Trophoblast cell (in vitro differentiated cells and primary cell): ENCODE data around the gene AMACR.

Experiments
- DNase-seq, 2 donors: peaks; one replicate each; pipeline ENCODE4 v3.0.0-alpha.2; 2016
- H2AFZ ChIP-seq: 2 replicates; pipeline ENCODE4 v1.6.1; 2013; ENCODE audit warnings: low read length, moderate library complexity, mild to moderate bottlenecking; ENCODE audit not compliant: insufficient read depth, poor library complexity
- H2AK5ac ChIP-seq: 2 replicates; pipeline ENCODE4 v1.6.1; 2013; ENCODE audit warnings: mild to moderate bottlenecking, low read length
- H2BK120ac ChIP-seq: 2 replicates; pipeline ENCODE4 v1.6.1; 2013; ENCODE audit warnings: low read length, mild to moderate bottlenecking, moderate library complexity; ENCODE audit not compliant: insufficient read depth, poor library complexity
- H2BK12ac ChIP-seq: 2 replicates; pipeline ENCODE4 v1.6.1; 2013; ENCODE audit warnings: mild to moderate bottlenecking, low read length, moderate library complexity
- H2BK5ac ChIP-seq: 2 replicates; pipeline ENCODE4 v1.6.1; 2013; ENCODE audit warnings: low read length, low read depth, moderate library complexity, mild to moderate bottlenecking; ENCODE audit not compliant: poor library complexity
- H3K14ac ChIP-seq: 2 replicates; pipeline ENCODE4 v1.6.1; 2013; ENCODE audit warnings: mild to moderate bottlenecking, low read length
- H3K18ac ChIP-seq: 2 replicates; pipeline ENCODE4 v1.6.1; 2013; ENCODE audit warnings: mild to moderate bottlenecking, low read length
- H3K23ac ChIP-seq: 2 replicates; pipeline ENCODE4 v1.6.1; 2013; ENCODE audit warnings: low read length
- H3K27ac ChIP-seq: 2 replicates; pipeline ENCODE4 v1.5.1; 2013; ENCODE audit warnings: low read depth, mild to moderate bottlenecking, inconsistent platforms, low read length, moderate library complexity
- H3K27me3 ChIP-seq: 2 replicates; pipeline ENCODE4 v1.6.1; 2013; ENCODE audit warnings: inconsistent platforms, mild to moderate bottlenecking, low read length, moderate library complexity; ENCODE audit not compliant: insufficient read depth
- H3K36me3 ChIP-seq, 2 experiments: 1 replicate in 1 of 2; 2 replicates in 1 of 2; pipeline ENCODE4 v1.6.1; 2013; ENCODE audit warnings: low read length in 2 of 2, mild to moderate bottlenecking in 2 of 2, moderate library complexity in 1 of 2; ENCODE audit not compliant: insufficient read depth in 2 of 2, control insufficient read depth in 1 of 2
- H3K4ac ChIP-seq: 2 replicates; pipeline ENCODE4 v1.6.1; 2013; ENCODE audit warnings: low read depth, mild to moderate bottlenecking, low read length, moderate library complexity
- H3K4me1 ChIP-seq, 2 experiments: 1 replicate in 1 of 2; 2 replicates in 1 of 2; pipeline ENCODE4 v1.6.1; 2013; ENCODE audit warnings: low read length in 2 of 2, mild to moderate bottlenecking in 2 of 2, moderate library complexity in 1 of 2; ENCODE audit not compliant: insufficient read depth in 2 of 2, control insufficient read depth in 1 of 2
- H3K4me2 ChIP-seq: 2 replicates; pipeline ENCODE4 v1.6.1; 2013; ENCODE audit warnings: inconsistent platforms, mild to moderate bottlenecking, low read length, moderate library complexity
- H3K4me3 ChIP-seq: 2 replicates; pipeline ENCODE4 v1.5.1; 2013; ENCODE audit warnings: mild to moderate bottlenecking, low read depth, low read length, inconsistent platforms
- H3K79me1 ChIP-seq: one replicate; pipeline ENCODE4 v1.6.1; 2013; ENCODE audit warnings: low read length
- H3K79me2 ChIP-seq: 2 replicates; pipeline ENCODE4 v1.6.1; 2013; ENCODE audit warnings: low read length, mild to moderate bottlenecking; ENCODE audit not compliant: control insufficient read depth, insufficient read depth, poor library complexity
- H3K9ac ChIP-seq: 2 replicates; pipeline ENCODE4 v1.6.1; 2013; ENCODE audit warnings: mild to moderate bottlenecking, low read length
- H3K9me3 ChIP-seq: 2 replicates; pipeline ENCODE4 v1.6.1; 2013; ENCODE audit warnings: low read depth, mild to moderate bottlenecking, control low read depth, inconsistent platforms, low read length; ENCODE audit not compliant: insufficient read depth
- H4K12ac ChIP-seq: 2 replicates; pipeline ENCODE4 v1.6.1; 2013; ENCODE audit warnings: low read depth, mild to moderate bottlenecking, low read length, moderate library complexity
- H4K8ac ChIP-seq: 2 replicates; pipeline ENCODE4 v1.6.1; 2013; ENCODE audit warnings: low read depth, mild to moderate bottlenecking, low read length, moderate library complexity
- H4K91ac ChIP-seq: one replicate; pipeline ENCODE4 v1.6.1; 2013; ENCODE audit warnings: low read depth, mild to moderate bottlenecking, low read length, moderate library complexity
- WGBS: extraction: QIAGEN DNeasy Blood & Tissue Kit; methylation state at CpG from one replicate; pipeline ENCODE4 v1.1.7; 2013; ENCODE audit warnings: missing lambda C conversion rate; ENCODE audit not compliant: insufficient read length, insufficient coverage; ENCODE audit errors: extremely low coverage; 5-methylcytosine and 5-hydroxymethylcytosine counted together

AMACR gene

GRCh38 chr5:33975852-33976251 is 32.0 kb downstream of the AMACR start:
- no peak overlapping the region for H4K12ac ChIP-seq
- no peak overlapping the region for H2AK5ac ChIP-seq
- no peak overlapping the region for H3K14ac ChIP-seq
- no peak overlapping the region for H4K8ac ChIP-seq
- H3K18ac ChIP-seq = no peak overlapping the region
- no peak overlapping the region for H2BK120ac ChIP-seq
- WGBS = no CpG with 5 or more reads among the region's 5 CpGs
- peaks cover under 1% of the 10 kb centered on the region for H3K9me3 ChIP-seq
- H3K4me2 ChIP-seq = no peak overlapping the region
- no peaks in the 10 kb centered on the region for H3K79me1 ChIP-seq
- no peaks in the 10 kb centered on the region for H3K79me2 ChIP-seq
- H3K9ac ChIP-seq = no peak overlapping the region
- no peak for DNase-seq
- no peaks in the 10 kb centered on the region for H3K36me3 ChIP-seq
- no peak overlapping the region for H2BK12ac ChIP-seq
- H3K4me3 ChIP-seq = no peak overlapping the region
- H3K23ac ChIP-seq = no peak overlapping the region
- H3K27me3 ChIP-seq = no peaks in the 10 kb centered on the region
- H4K91ac ChIP-seq = no peak overlapping the region
- no peak overlapping the region for H3K4ac ChIP-seq
- H2AFZ ChIP-seq = no peak overlapping the region
- no peak overlapping the region for H2BK5ac ChIP-seq
- no peaks in the 10 kb centered on the region for H3K4me1 ChIP-seq
- no peak overlapping the region for H3K27ac ChIP-seq

GRCh38 chr5:33973271-33973670 is 34.6 kb downstream of the AMACR start:
- no peaks in the 10 kb centered on the region for H3K79me1 ChIP-seq
- H3K27ac ChIP-seq = no peak overlapping the region
- H3K36me3 ChIP-seq = no peaks in the 10 kb centered on the region
- H4K91ac ChIP-seq = no peak overlapping the region
- no peak overlapping the region for H3K4ac ChIP-seq
- no peak overlapping the region for H3K9ac ChIP-seq
- no peak overlapping the region for H3K23ac ChIP-seq
- H3K9me3 ChIP-seq = no peaks in the 10 kb centered on the region
- no peak overlapping the region for H3K14ac ChIP-seq
- no peak overlapping the region for H3K4me3 ChIP-seq
- H3K4me1 ChIP-seq = no peaks in the 10 kb centered on the region
- H3K4me2 ChIP-seq = no peak overlapping the region
- no peak overlapping the region for H2BK12ac ChIP-seq
- no peak overlapping the region for H2BK120ac ChIP-seq
- H2AFZ ChIP-seq = no peak overlapping the region
- H3K18ac ChIP-seq = no peak overlapping the region
- H3K79me2 ChIP-seq = no peaks in the 10 kb centered on the region
- DNase-seq = no peak
- H4K8ac ChIP-seq = no peak overlapping the region
- H4K12ac ChIP-seq = no peak overlapping the region
- no peak overlapping the region for H2AK5ac ChIP-seq
- H3K27me3 ChIP-seq = no peaks in the 10 kb centered on the region
- no CpG with 5 or more reads among the region's 2 CpGs for WGBS
- H2BK5ac ChIP-seq = no peak overlapping the region

DNA sequence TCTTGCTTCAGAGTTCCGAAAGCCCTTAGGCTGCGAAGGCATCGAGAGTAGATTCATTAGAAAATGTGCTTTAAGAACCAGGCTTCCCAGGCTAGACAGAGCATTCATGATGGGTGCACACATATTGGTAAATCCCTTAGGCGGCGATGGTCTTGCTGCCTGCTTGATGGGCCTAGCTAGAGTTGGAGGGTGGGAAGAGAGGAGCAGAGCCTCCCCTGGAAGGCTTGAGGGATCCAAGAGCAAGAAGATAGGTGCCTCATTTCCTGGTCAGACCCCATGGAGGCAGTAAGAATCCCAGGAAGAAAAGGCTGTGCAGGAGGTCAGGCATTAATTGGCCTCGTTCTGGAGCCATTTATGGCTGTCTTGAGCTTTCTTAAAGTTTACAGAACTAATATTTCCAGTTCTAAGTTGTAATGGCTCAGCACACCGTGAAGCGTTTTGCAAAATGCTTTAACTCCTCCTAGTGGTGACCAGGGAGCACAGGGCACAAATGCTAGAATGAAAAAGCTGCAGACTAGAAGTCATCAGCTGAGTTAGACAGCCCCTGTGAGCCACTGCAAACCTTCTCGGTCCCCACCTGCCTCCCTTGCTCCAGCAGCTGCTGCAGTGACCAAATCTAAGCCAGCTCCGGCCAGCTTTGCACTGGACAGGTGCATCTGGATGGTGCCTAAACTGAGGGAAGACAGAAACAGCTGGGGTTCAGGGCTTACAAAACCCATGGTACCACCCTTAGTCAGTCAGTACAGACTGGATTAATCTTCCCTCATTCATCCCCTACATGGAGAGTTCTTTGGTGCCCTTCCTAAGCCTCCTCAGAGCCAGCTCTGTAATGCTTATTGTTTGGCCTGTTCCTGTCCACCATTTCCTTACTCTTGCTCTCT is 38.0 kb downstream of the AMACR start:
- H3K79me1 ChIP-seq = no peaks in the 10 kb centered on the region
- H3K4me2 ChIP-seq = no peak overlapping the region
- no peak overlapping the region for H3K14ac ChIP-seq
- H3K23ac ChIP-seq = no peak overlapping the region
- no peaks in the 10 kb centered on the region for H3K27me3 ChIP-seq
- peak overlapping the region; percentile 27 for H2AFZ ChIP-seq
- H3K4me3 ChIP-seq = no peak overlapping the region
- H2BK12ac ChIP-seq = no peak overlapping the region
- H3K79me2 ChIP-seq = no peaks in the 10 kb centered on the region
- H2BK120ac ChIP-seq = no peak overlapping the region
- H4K91ac ChIP-seq = no peak overlapping the region
- no peaks in the 10 kb centered on the region for H3K36me3 ChIP-seq
- no peaks in the 10 kb centered on the region for H3K4me1 ChIP-seq
- no peak overlapping the region for H3K27ac ChIP-seq
- H3K9me3 ChIP-seq = no peaks in the 10 kb centered on the region
- H3K9ac ChIP-seq = no peak overlapping the region
- DNase-seq = peak in 1 of 2 donors; percentile 47
- WGBS = no CpG with 5 or more reads among the region's 10 CpGs
- no peak overlapping the region for H3K18ac ChIP-seq
- no peak overlapping the region for H4K8ac ChIP-seq
- H2BK5ac ChIP-seq = no peak overlapping the region
- H3K4ac ChIP-seq = no peak overlapping the region
- no peak overlapping the region for H4K12ac ChIP-seq
- no peak overlapping the region for H2AK5ac ChIP-seq

DNA sequence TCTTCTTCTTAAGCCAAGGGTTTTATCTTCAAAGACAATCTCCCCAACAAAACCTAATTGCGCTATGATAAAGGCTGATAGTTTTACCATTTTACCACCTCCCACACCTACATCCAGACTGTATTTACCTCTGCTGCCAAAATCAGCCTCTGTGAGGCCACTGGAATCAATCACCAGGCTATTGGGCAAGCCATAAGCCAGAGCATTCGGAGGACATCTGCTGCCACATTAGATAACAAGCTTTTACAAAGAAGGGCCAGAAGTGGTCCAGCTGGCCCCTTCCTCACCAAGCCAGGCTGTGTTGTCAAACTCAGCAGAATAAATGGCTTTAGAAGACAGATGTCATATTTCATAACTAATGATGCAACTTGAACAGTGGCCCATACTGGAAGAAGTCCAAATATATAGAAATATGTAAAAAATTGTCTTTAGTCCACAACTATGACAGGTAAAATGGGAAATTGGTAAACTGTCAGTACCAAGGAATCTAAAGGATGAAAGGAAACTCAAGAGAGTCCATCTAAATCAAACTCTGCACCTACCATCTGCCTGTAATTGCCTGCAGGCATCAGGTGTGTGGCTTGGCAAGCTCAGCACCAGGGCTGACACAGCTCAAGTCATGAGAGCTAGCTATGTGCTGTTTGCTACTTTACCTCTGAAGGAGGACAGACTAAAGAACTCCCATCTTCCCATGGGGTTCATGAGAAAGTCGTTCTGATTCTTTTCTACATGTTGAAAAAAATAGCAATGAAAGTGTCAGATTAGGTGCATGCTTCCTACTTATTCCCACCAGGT is 39.4 kb downstream of the AMACR start:
- no peak overlapping the region for H2BK120ac ChIP-seq
- no peak overlapping the region for H2AFZ ChIP-seq
- H3K4me1 ChIP-seq = no peaks in the 10 kb centered on the region
- no peak overlapping the region for H3K4me3 ChIP-seq
- WGBS = no CpG with 5 or more reads among the region's 3 CpGs
- no peak overlapping the region for H2BK12ac ChIP-seq
- no peak overlapping the region for H3K14ac ChIP-seq
- no peak overlapping the region for H2BK5ac ChIP-seq
- no peaks in the 10 kb centered on the region for H3K9me3 ChIP-seq
- H3K27me3 ChIP-seq = peaks cover 3% of the 10 kb centered on the region
- H3K9ac ChIP-seq = no peak overlapping the region
- no peaks in the 10 kb centered on the region for H3K79me1 ChIP-seq
- no peak overlapping the region for H3K18ac ChIP-seq
- no peak overlapping the region for H4K91ac ChIP-seq
- no peak overlapping the region for H3K4me2 ChIP-seq
- no peak overlapping the region for H4K12ac ChIP-seq
- no peaks in the 10 kb centered on the region for H3K36me3 ChIP-seq
- H2AK5ac ChIP-seq = no peak overlapping the region
- H3K27ac ChIP-seq = no peak overlapping the region
- no peak overlapping the region for H4K8ac ChIP-seq
- no peak overlapping the region for H3K4ac ChIP-seq
- no peaks in the 10 kb centered on the region for H3K79me2 ChIP-seq
- H3K23ac ChIP-seq = no peak overlapping the region
- DNase-seq = no peak
